HepG2 (cell line): ENCODE results near the gene TOP2A. TPM values are rescaled to one million over a fixed set of nuclear protein-coding genes. Genes with fewer than 3 reads are reported as not detected.
A peak's percentile ranks its signal among the peaks of the same experiment; 100 is the strongest.

Source experiments
- ATAC-seq: fragments of 200-7000 bp; cut with Tn5 transposase; 3 replicates; pipeline ENCODE4 v1.9.1; 2020; ENCODE audit warnings: mild to moderate bottlenecking, moderate library complexity
- BruUV-seq: library from RNA; stranded (reverse); fragments of 400-500 nt; replicated peaks from 2 replicates; lab custom pipeline; 2021; lab: Mats Ljungman, UMichigan
- CTCF ChIA-PET: fragments of 300-600 bp; formaldehyde crosslinking; extraction: SDS; loops from one replicate; lab custom pipeline; 2021; ENCODE audit warnings: low total read pairs, inconsistent platforms, low intra/inter-chr PET ratio; lab: Yijun Ruan, JAX
- POLR2A ChIA-PET: fragments of 350-600 bp; sonication (Branson Sonifier 250); formaldehyde crosslinking; loops from one replicate; lab custom pipeline; 2020; ENCODE audit warnings: antibody characterized with exemption, inconsistent platforms; lab: Yijun Ruan, JAX
- DNase-seq: peaks from one replicate; pipeline ENCODE4 v3.0.0-alpha.2; 2015; ENCODE audit warnings: low spot score
- FAIRE-seq: peaks from 3 replicates; lab custom pipeline; 2011; peaks lifted over from hg19 to GRCh38; lab: Jason Lieb, UNC
- H2AFZ ChIP-seq: one replicate; pipeline ENCODE4 v1.6.1; 2011; ENCODE audit warnings: low read length, inconsistent platforms
- H3K27ac ChIP-seq: fragments of 300-600 bp; 3 replicates; pipeline ENCODE4 v1.8.0; 2011; ENCODE audit warnings: mixed run types, mild to moderate bottlenecking, mixed read lengths, low read length, inconsistent platforms; ENCODE audit not compliant: insufficient read depth; ENCODE audit errors: extremely low read length
- H3K27me3 ChIP-seq, 2 experiments: fragments of 200-600 bp in 1 of 2; 2 replicates in 1 of 2; 3 replicates in 1 of 2; pipeline versions ENCODE4 v1.6.0 to v1.8.0; 2011; ENCODE audit warnings: low read length in 2 of 2, mild to moderate bottlenecking in 2 of 2, moderate library complexity in 2 of 2, inconsistent platforms in 1 of 2; ENCODE audit not compliant: insufficient read depth in 2 of 2, control insufficient read depth in 1 of 2
- H3K36me3 ChIP-seq, 2 experiments: fragments of 200-600 bp in 1 of 2; replicated peaks in 1 of 2; 2 replicates in 1 of 2; 3 replicates in 1 of 2; pipeline versions ENCODE4 v1.5.1 to v1.8.0; 2011; ENCODE audit warnings: low read length in 2 of 2, inconsistent platforms in 1 of 2; ENCODE audit not compliant: insufficient read depth in 2 of 2, control insufficient read depth in 1 of 2
- H3K4me1 ChIP-seq: 2 replicates; pipeline ENCODE4 v1.5.1; 2012; ENCODE audit warnings: low read length, inconsistent platforms; ENCODE audit not compliant: insufficient read depth
- H3K4me2 ChIP-seq: 2 replicates; pipeline ENCODE4 v1.6.0; 2011; ENCODE audit warnings: low read depth, low read length, inconsistent platforms
- H3K4me3 ChIP-seq, 3 experiments: fragments of 200-600 bp in 1 of 3; sonication (generic), shearing (Covaris generic) in 1 of 3; replicated peaks in 1 of 3; 2 replicates each; pipeline ENCODE4 v1.5.1; 2011 to 2016; ENCODE audit warnings: low read length in 3 of 3, inconsistent platforms in 2 of 3, low read depth in 2 of 3, mild to moderate bottlenecking in 2 of 3, control low read depth in 1 of 3, mixed read lengths in 1 of 3; ENCODE audit not compliant: insufficient read depth in 1 of 3
- H3K79me2 ChIP-seq: one replicate; pipeline ENCODE4 v1.6.1; 2011; ENCODE audit warnings: low read length, inconsistent platforms; ENCODE audit not compliant: insufficient read depth
- H3K9ac ChIP-seq: 2 replicates; pipeline ENCODE4 v1.6.0; 2011; ENCODE audit warnings: mild to moderate bottlenecking, low read depth, low read length, inconsistent platforms; ENCODE audit not compliant: insufficient read depth
- H3K9me3 ChIP-seq: 2 replicates; pipeline ENCODE4 v1.5.1; 2012; ENCODE audit warnings: mild to moderate bottlenecking, low read length
- H4K20me1 ChIP-seq: 2 replicates; pipeline ENCODE4 v1.6.0; 2011; ENCODE audit warnings: inconsistent platforms, mild to moderate bottlenecking, low read length, moderate library complexity; ENCODE audit not compliant: insufficient read depth
- ARNT ChIP-seq: fragments of 450-650 bp; IDR thresholded peaks from 2 replicates; pipeline ENCODE4 v1.6.1; 2017
- CC2D1A ChIP-seq: sonication (generic); formaldehyde crosslinking; IDR thresholded peaks from 2 replicates; pipeline ENCODE4 v1.8.1; 2023; ENCODE audit warnings: mild to moderate bottlenecking, missing genetic modification reagents
- FLYWCH1 ChIP-seq: sonication (generic); formaldehyde crosslinking; IDR thresholded peaks from 2 replicates; pipeline ENCODE4 v1.8.1; 2023; ENCODE audit warnings: mild to moderate bottlenecking, missing genetic modification reagents
- FOSL1 ChIP-seq: sonication (generic); formaldehyde crosslinking; IDR thresholded peaks from 2 replicates; pipeline ENCODE4 v1.9.0; 2021; ENCODE audit warnings: missing genetic modification reagents, borderline replicate concordance
- FOXM1 ChIP-seq: sonication (generic); formaldehyde crosslinking; IDR thresholded peaks from 2 replicates; pipeline ENCODE4 v1.5.0; 2020; ENCODE audit warnings: missing genetic modification reagents
- HNRNPH1 ChIP-seq: fragments of 200-400 bp; formaldehyde crosslinking; optimal IDR thresholded peaks from 2 replicates; pipeline ENCODE3; 2017; ENCODE audit warnings: mild to moderate bottlenecking, low read depth, low read length
- MAF1 ChIP-seq: sonication (generic); formaldehyde crosslinking; IDR thresholded peaks from 2 replicates; pipeline ENCODE4 v1.5.0; 2020; ENCODE audit warnings: missing genetic modification reagents, borderline replicate concordance
- XRCC5 ChIP-seq: fragments of 200-400 bp; formaldehyde crosslinking; optimal IDR thresholded peaks from 2 replicates; pipeline ENCODE3; 2017; ENCODE audit warnings: mild to moderate bottlenecking, low read length
- ZNF333 ChIP-seq: sonication (generic); formaldehyde crosslinking; IDR thresholded peaks from 2 replicates; pipeline ENCODE4 v1.4.0; 2020; ENCODE audit warnings: mild to moderate bottlenecking, missing genetic modification reagents, borderline replicate concordance
- ZNF558 ChIP-seq: sonication (generic); formaldehyde crosslinking; IDR thresholded peaks from 2 replicates; pipeline ENCODE4 v1.9.0; 2022; ENCODE audit warnings: mild to moderate bottlenecking, missing genetic modification reagents, borderline replicate concordance
- ZNF562 ChIP-seq: sonication (generic); formaldehyde crosslinking; IDR thresholded peaks from 2 replicates; pipeline ENCODE4 v1.8.0; 2022; ENCODE audit warnings: missing genetic modification reagents, borderline replicate concordance
- ZNF615 ChIP-seq: sonication (generic); formaldehyde crosslinking; IDR thresholded peaks from 2 replicates; pipeline ENCODE4 v1.5.0; 2020; ENCODE audit warnings: mild to moderate bottlenecking, missing genetic modification reagents, borderline replicate concordance
- ZNF850 ChIP-seq: sonication (generic); formaldehyde crosslinking; conservative IDR thresholded peaks from 2 replicates; pipeline ENCODE4 v1.9.0; 2021; ENCODE audit warnings: mild to moderate bottlenecking, missing genetic modification reagents
- ZNF883 ChIP-seq: sonication (generic); formaldehyde crosslinking; IDR thresholded peaks from 2 replicates; pipeline ENCODE4 v1.5.1; 2020; ENCODE audit warnings: mild to moderate bottlenecking, missing genetic modification reagents; ENCODE audit errors: not compliant biosample characterization
- WGBS: methylation state at CpG from one replicate; pipeline ENCODE4 v1.1.6; 2017; ENCODE audit warnings: low lambda C conversion rate; 5-methylcytosine and 5-hydroxymethylcytosine counted together
- in situ Hi-C: cut with HindIII; loops from 2 replicates; pipeline ENCODE4 v1.10.0; 2017; ENCODE audit warnings: low pct_unique_long_range_greater_than_20kb; ENCODE audit not compliant: extremely low pct_ligation_motif_present
- intact Hi-C: fragments of 100-400 bp; cut with micrococcal nuclease; formaldehyde crosslinking; loops from one replicate; pipeline ENCODE4 v1.10.0; 2022; ENCODE audit not compliant: unreplicated experiment
- polyA plus RNA-seq, 8 experiments: library from polyadenylated mRNA; depleted of rRNA in 3 of 8; stranded (reverse) in 7 of 8; unstranded in 1 of 8; fragments of >200 nt; fragmentation: Illumina TruSeq in 4 of 8; extraction: Trizol in 4 of 8; gene quantifications; 2 replicates each; pipeline versions ENCODE4 v1.2.1 to v1.2.3, GENCODE V29; 2011 to 2016; ENCODE audit warnings: low read depth in 4 of 8, missing spikeins in 1 of 8, mixed read lengths in 1 of 8; ENCODE audit not compliant: insufficient read depth in 1 of 8
- total RNA-seq, 5 experiments: library from RNA; depleted of rRNA; stranded (reverse); fragments of >200 nt; fragmentation: Illumina TruSeq; extraction: Trizol; gene quantifications; 2 replicates each; pipeline ENCODE4 v1.2.3, GENCODE V29; 2016; ENCODE audit warnings: low read depth in 1 of 5
- TF ChIP-seq, protein P1 (sequence below): sonication (generic); formaldehyde crosslinking; IDR thresholded peaks from 2 replicates; pipeline ENCODE4 v1.8.1; 2022; ENCODE audit warnings: mild to moderate bottlenecking, missing genetic modification reagents
- TF ChIP-seq, protein P2 (sequence below): sonication (generic); formaldehyde crosslinking; IDR thresholded peaks from 2 replicates; pipeline ENCODE4 v1.5.1; 2020; ENCODE audit warnings: missing genetic modification reagents, mild to moderate bottlenecking, borderline replicate concordance
- TF ChIP-seq, protein P3 (sequence below): sonication (generic); formaldehyde crosslinking; IDR thresholded peaks from 2 replicates; pipeline ENCODE4 v1.8.0; 2022; ENCODE audit warnings: mild to moderate bottlenecking, missing genetic modification reagents, borderline replicate concordance

The TOP2A gene
- total and polyA plus RNA-seq, 2 of the 13 experiments (the other 11 are each of a cell fraction or from before 2014, with no cell fraction given): 108 to 327 TPM

DNA sequence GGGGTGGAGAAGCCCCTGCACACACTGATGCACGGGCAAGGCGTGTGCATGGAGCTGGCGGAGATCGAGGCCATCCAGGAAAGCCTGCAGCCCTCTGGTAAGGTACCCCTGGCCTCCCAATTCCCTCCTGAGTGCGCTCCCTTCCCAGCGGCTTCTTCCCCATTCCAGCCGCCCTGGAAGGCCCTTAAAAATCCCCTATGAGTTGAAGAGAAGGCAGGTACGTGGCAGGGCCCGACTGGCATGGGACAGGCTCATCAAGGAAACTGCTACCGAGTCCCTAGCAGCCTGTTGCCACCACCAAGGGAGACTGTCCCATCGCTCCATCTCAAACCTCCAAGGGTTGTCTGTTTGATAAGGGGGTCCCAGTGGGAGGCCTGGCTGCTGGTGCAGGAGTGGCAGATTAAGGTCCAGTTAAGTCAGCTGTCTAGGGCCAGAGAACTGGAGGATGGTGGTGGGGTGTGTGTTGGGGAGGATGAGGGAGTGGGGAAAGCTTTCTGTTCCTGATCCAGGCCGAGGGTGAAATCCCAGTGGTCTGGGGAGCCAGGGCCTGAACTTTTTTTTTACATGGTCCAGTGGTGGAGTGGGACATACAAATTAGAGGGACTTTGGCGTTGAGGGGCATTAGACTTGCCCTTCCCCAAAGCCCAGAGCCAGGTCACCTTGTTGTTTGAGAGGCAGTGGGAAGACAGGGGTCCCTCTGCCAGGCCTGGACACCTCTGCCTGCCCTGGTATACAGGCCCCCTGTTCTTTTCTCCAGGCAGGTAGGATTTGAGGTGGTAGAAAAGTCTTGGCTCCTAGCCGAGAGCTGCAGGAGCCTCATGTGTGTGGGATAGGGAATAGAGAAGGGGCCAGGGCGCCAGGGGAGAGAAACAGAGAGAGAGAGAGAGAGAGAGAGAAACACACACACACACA lies 26.5 kb upstream of the TOP2A start (continued):
- TF ChIP-seq ZNF333 (CRISPR knock-in tag): 0 out of 2 replicates have a peak, but pooled peaks have one; percentile 51
- TF ChIP-seq, protein P1, sequence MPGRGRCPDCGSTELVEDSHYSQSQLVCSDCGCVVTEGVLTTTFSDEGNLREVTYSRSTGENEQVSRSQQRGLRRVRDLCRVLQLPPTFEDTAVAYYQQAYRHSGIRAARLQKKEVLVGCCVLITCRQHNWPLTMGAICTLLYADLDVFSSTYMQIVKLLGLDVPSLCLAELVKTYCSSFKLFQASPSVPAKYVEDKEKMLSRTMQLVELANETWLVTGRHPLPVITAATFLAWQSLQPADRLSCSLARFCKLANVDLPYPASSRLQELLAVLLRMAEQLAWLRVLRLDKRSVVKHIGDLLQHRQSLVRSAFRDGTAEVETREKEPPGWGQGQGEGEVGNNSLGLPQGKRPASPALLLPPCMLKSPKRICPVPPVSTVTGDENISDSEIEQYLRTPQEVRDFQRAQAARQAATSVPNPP (CRISPR knock-in tag): peak; percentile 5
- no peak for TF ChIP-seq MAF1
- TF ChIP-seq ZNF558: 0 out of 2 replicates have a peak, but pooled peaks have one; percentile 14
- TF ChIP-seq ZNF883: peak; percentile 6

DNA sequence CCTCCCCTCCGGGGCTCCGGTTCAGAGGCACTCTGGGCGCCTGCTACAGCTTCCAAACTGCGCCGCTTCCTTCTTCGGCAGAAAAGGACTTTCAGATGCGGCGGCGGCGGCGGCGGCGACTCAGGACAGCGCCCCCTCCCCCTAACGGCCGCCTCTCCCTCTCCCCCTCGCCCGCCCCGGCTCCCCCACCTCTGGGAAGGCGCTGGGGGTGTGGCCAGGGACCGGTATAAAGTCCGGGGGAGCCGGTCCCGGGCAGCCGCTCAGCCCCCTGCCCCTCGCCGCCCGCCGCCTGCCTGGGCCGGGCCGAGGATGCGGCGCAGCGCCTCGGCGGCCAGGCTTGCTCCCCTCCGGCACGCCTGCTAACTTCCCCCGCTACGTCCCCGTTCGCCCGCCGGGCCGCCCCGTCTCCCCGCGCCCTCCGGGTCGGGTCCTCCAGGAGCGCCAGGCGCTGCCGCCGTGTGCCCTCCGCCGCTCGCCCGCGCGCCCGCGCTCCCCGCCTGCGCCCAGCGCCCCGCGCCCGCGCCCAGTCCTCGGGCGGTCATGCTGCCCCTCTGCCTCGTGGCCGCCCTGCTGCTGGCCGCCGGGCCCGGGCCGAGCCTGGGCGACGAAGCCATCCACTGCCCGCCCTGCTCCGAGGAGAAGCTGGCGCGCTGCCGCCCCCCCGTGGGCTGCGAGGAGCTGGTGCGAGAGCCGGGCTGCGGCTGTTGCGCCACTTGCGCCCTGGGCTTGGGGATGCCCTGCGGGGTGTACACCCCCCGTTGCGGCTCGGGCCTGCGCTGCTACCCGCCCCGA lies 25.7 kb upstream of the TOP2A start, which contains the start of gene IGFBP4:
Gene IGFBP4, plus strand, starts transcription at position 255 of the 792 bp plus-strand sequence. Its CDS starts 286 bp downstream, at position 541.
- H3K27ac ChIP-seq: no peak within 1 kb of the TSS
- in situ Hi-C loops (loop anchor here (5.0 kb wide), 2 partner anchors 89 to 119 kb away; no protein-coding TSS in a partner anchor), intact Hi-C loops (loop anchor here (2.0 kb wide), 1 partner anchor 19 kb away; no protein-coding TSS in a partner anchor)
- DNase-seq (peak; percentile 69), FAIRE-seq (no peak), ATAC-seq (peak; percentile 68)
- H3K27me3 ChIP-seq: peaks cover 1 to 6% of the 10 kb centered on the region in 2 experiments; a peak in 3 of 5 replicates
- CTCF ChIA-PET: interaction anchor here (0.8 to 1.9 kb wide), 4 partner anchors 44 to 117 kb away, joined by 3 to 8 read pairs (median 4); no protein-coding TSS in a partner anchor
- H4K20me1 ChIP-seq: no peaks in the 10 kb centered on the region
- no peak within 1 kb of the TSS for H2AFZ ChIP-seq
- WGBS: 19% methylated on average over 31 of the region's 98 CpGs
- H3K79me2 ChIP-seq: no peaks in the 10 kb centered on the region
- H3K36me3 ChIP-seq: no peaks in the 10 kb centered on the region
- BruUV-seq: no TSS peak
- peak within 1 kb of the TSS; percentile 98 for H3K4me2 ChIP-seq
- peak within 1 kb of the TSS; percentile 38 to 81 (median 67) for H3K4me3 ChIP-seq
- POLR2A ChIA-PET: interaction anchor here (0.7 to 1.8 kb wide), 8 partner anchors 8 to 117 kb away, joined by 3 to 8 read pairs (median 5); partner anchors contain the start of gene TOP2A
- H3K4me1 ChIP-seq: peaks cover 54% of the 10 kb centered on the region
- H3K9me3 ChIP-seq: no peaks in the 10 kb centered on the region
- H3K9ac ChIP-seq: peak within 1 kb of the TSS; percentile 20
- TF ChIP-seq ZNF850 (CRISPR knock-in tag) (no peak), FOXM1 (CRISPR knock-in tag) (no peak), HNRNPH1 (no peak), ZNF615 (no peak), ARNT (no peak), XRCC5 (peak; percentile 77), CC2D1A (CRISPR knock-in tag) (no peak), ZNF562 (peak; percentile 95; the same call in 1 of the 2 replicates), FOSL1 (no peak; the same call in 1 of the 2 replicates), FLYWCH1 (CRISPR knock-in tag) (peak; percentile 42; the same call in 1 of the 2 replicates)
- TF ChIP-seq, protein P2, sequence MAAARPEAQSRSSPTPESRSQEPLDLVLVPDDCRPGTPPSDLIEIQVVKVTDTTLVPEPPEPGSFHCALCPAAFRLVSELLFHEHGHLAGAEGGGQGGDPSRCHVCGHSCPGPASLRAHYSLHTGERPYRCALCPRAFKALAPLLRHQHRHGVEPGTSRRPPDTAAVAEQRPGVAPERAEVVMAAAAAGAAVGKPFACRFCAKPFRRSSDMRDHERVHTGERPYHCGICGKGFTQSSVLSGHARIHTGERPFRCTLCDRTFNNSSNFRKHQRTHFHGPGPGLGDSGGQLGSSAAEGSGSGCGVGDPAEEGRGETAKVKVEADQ (CRISPR knock-in tag): peak; percentile 32; the same call in 1 of the 2 replicates
- TF ChIP-seq, protein P3, sequence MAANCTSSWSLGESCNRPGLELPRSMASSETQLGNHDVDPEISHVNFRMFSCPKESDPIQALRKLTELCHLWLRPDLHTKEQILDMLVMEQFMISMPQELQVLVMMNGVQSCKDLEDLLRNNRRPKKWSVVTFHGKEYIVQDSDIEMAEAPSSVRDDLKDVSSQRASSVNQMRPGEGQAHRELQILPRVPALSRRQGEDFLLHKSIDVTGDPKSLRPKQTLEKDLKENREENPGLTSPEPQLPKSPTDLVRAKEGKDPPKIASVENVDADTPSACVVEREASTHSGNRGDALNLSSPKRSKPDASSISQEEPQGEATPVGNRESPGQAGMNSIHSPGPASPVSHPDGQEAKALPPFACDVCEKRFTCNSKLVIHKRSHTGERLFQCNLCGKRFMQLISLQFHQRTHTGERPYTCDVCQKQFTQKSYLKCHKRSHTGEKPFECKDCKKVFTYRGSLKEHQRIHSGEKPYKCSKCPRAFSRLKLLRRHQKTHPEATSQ: no peak
